GM19463 (cell line): ENCODE data around the gene OR2Z1.

Experiments used
- ATAC-seq: cut with Tn5 transposase; IDR thresholded peaks from one replicate; pipeline ENCODE4 v1.9.1; 2021; ENCODE audit warnings: mild to moderate bottlenecking, moderate library complexity; ENCODE audit not compliant: unreplicated experiment

OR2Z1 gene, protein sequence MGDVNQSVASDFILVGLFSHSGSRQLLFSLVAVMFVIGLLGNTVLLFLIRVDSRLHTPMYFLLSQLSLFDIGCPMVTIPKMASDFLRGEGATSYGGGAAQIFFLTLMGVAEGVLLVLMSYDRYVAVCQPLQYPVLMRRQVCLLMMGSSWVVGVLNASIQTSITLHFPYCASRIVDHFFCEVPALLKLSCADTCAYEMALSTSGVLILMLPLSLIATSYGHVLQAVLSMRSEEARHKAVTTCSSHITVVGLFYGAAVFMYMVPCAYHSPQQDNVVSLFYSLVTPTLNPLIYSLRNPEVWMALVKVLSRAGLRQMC

DNA sequence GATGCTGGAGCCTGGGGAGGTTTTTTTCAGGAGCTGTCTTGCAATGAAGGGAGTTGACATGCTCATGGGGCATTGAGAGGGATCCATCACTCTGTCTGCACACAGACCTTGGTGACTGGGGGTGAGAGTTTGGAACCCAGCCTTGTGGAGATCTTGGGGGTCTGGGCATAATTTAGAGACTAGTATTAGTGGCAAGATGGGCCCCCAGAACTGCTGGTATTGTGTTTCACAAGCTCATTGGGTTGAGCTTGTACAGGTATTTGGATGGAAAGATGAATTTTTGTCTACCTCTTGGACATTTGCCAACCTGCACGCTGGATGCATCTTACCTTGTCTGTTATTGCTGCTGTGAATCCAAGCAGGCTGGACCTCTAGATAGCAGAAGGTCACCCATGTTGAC is at the start of gene OR2Z1:
Gene OR2Z1 (plus strand): TSS at position 301 of the 400 bp plus-strand sequence. CDS start 9,395 bp downstream, outside the sequence.
- no peak for ATAC-seq

DNA sequence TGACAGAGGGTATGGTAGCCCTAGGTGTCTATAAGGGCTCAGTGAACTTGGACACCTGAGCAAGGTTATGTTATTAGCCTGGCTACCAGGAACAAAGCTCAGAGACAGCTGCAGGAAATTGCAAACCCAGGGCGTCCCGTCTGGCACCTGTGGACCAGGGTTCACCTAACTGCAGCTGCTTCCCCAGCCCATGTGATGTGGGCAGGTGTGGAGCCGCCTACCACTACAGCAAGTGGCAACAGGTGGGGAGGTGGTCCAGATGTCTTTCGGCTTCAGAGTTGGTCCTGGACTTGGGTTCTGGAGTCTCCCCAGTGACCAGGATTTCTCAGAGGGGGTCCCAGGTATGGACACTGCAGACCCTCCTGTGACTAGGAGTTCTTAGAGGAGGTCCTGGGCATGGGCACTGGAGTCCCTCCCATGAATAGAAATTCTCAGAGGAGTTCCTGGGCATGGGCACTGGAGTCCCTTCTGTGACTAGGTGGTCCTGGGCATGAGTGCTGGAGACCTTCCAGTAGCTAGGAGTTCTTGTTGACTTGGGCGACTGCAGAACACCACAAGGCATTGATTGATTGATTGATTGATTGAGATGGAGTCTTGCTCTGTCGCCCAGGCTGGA is 48.0 kb upstream of the OR2Z1 start:
- no peak for ATAC-seq

DNA sequence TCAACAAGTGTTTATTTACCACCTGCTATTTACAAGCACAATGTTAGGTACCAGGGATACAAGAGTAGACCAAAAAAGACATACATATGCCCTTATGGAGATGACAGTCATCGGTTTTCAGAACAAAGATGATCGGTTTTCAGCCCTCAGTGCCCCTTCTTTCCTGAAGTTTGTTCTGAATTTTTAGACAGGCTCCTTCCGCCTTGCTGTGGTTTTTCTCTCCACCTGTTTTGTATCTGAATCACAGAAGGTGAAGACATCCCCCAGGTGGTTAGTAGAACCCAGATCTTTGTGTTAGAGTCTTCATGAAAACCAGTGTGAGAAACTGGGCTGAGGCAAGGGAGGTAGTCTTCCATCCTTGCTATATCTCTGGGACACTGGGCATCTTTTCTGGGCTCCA is 46.4 kb upstream of the OR2Z1 start:
- no peak for ATAC-seq

DNA sequence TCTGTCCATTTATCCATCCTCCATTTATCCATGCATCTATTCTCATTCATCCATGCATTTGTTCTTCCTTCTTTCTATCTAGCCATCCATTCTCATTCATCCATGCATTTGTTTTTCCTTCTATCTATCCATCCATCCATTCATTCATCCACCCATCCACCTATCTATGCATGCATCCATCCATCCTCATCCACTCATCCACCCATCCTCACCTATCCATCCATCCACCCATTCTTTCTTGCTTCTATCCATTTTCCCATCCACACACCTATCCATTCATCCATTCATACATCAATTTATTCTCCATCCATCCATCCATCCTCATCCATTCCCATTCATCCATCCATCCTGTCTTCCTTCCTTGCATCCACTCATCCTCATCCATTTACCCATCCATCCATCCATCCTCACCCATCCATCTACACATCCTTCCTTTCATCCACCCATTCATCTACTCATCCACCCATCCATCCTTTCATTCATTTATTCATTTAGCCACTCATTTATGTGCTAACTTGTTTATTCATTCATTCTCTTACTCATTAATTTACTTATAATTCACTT is 43.1 kb upstream of the OR2Z1 start:
- no peak for ATAC-seq

DNA sequence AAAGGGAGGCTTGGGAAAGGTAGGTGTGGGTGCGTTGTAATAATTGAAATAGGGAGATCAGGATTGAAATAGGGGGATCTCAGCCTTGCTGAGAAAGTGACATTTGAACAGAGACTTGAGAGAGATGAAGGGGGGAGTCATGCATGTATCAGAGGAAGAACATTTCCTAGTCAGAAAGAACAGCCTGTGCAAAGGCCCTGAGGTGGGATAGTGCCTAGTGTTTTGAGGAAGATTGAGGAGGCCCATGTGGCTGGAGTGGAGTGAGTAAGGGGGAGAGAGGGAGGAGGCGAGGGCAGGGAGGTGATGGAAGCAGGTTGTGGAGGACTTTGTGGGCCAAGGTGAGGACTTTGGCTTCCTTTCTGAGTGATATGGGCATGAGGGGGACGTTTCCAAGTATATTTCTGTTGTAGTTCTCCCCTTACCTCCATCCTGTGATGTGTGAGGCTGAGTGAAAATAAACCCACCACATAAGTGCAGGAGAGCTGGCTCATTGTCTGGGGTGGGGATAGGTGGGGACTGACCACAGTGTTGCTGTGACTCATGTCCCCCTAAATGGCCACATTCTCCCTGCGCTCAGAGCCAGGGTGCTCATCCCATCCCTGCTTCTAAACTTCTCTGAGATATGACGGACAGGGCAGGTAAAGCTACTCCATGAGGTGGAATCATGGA is 40.6 kb upstream of the OR2Z1 start:
- ATAC-seq: no peak

DNA sequence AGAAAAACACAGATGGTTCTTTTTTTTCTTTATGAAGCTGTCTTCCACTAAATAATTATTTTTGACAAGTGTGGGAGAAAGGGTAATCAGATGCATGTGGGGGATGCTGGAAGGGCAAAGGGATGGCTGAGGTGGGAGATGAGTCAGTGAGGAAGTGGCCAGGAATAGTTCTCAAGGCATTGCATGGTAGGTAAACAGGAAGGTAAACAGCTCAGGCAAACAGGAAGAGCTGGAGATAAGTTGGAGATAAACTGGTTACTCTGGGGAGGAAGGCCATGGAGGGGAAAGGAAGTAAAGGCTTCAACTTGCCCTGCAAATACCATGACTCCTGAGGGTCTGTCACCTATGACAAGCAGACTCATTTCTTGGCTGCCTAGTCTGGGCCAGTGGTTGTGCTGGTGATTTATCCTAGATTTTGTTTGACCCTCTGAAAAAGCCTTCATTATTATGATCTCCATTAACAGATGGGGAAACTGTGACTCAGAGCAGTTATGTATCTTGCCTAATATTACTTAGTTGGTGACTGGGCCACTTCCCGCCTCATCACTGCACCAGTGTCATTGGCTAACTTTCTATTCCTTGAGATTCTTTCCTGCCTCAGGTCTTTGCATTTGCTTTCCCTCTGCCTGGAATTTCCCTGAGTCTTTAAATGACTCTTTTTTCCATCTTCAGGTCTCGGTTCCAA is 39.9 kb upstream of the OR2Z1 start:
- no peak for ATAC-seq

DNA sequence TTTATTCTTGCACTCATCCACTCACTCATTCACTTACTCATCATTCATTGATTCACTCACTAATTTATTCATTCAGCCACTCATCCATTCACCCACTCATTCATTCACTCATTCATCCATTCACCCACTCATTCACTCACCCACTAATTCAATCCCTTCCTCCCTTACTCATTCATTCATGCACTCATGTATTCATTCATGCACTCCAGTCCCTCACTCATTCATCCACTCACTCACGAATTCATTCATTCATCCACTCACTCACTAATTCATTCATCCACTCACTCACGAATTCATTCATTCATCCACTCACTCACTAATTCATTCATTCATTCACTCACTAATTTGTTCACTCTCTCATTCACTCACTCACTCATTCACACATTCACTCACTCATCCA is 39.0 kb upstream of the OR2Z1 start:
- ATAC-seq: no peak

DNA sequence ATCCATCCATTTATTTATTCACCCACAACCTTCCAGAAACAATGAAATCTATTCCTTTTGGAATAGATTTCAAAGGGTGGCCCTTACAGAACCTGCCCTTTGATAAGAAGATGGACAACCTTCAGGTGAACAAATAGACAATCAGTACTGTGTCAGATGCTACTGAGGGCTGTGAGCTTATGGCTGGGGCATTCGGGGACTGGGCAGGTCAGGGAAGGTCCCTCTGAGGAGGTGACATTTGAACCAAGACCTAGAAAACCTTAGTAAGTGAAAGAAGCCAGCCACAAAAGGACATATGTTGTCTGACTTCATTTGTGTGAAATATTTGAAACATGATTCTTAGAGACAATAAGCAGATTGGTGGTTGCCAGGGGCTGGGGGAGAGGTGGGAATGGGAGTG is 38.5 kb upstream of the OR2Z1 start:
- no peak for ATAC-seq

DNA sequence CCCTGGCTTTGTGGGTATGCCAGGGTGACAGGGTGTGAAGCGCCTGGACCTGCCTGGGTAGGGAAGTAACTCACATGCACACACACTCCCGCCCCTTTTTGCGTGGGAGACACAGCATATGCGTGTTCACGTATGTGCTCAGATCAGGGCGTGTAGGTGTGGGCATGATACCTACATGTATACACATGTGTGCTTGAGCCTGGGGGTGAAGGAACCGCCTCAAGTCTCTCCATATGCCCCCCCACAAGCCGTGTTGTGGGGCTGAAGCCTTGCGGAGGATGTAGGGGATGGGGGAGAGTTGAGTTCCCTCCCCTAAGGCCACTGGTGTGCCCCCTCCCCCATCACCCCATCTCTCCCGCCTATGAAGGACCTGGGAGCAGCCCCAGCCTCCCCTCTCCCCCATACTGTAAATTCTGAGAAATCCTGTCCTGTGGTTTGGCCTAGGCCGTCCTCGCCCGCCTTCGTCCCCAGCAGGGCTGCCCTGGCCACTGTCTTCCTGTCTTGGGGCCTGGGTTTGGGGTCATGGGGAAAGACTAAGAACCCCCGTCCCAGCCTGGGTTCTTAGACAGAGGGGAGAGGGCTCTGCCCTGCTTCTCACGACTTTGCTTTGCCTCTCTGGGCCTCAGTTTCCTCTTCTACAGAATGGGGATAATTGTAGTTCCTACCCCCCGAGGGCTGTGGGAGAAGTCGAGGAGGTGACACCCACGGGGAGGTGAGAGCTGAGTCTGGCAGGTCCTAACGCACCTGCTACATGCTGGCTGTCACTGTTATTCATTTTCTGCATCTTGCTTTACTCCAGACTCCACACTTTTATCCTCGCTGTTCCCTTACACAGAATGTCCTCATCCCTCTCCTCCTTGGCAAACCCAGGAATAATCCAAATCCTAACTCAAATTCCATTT is 37.2 kb upstream of the OR2Z1 start:
- ATAC-seq: no peak

DNA sequence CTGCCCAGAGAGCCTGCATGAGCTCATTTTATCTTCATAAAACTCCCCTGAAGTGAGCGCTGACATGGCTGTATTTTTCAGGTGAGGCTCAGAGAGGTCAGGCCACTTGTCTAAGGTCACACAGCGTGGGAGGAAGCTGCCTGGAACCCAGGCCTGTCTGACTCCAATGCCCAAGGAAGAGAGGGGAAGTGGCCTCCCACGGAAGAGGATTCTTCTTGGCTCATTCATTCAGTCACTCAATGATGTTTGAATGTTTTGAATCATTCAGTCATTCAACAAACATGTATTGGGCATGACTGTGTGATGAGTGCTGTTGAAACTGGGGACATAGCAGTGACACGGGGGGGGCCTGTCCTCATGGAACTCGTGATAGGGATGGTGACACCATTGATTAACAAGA is 34.9 kb upstream of the OR2Z1 start:
- no peak for ATAC-seq

DNA sequence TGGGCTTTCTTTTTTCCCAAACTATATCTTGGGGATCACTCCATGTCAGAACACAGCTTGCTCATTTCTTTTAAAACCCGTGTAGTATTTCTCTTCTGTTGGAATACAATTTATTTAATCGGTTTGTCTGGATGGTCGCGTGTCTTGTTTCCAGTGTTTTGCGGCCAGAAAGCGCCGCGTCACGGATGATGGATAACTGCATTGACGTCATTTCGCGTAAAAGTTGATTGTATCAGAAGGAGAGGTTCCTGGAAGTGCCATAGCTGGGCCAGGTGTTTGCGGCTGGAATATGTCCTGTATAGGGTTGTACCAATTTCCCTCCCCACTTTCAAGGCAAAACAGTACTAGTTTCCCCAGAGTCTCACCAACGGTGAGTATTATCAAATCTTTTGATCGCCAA is 32.5 kb upstream of the OR2Z1 start:
- ATAC-seq: no peak

DNA sequence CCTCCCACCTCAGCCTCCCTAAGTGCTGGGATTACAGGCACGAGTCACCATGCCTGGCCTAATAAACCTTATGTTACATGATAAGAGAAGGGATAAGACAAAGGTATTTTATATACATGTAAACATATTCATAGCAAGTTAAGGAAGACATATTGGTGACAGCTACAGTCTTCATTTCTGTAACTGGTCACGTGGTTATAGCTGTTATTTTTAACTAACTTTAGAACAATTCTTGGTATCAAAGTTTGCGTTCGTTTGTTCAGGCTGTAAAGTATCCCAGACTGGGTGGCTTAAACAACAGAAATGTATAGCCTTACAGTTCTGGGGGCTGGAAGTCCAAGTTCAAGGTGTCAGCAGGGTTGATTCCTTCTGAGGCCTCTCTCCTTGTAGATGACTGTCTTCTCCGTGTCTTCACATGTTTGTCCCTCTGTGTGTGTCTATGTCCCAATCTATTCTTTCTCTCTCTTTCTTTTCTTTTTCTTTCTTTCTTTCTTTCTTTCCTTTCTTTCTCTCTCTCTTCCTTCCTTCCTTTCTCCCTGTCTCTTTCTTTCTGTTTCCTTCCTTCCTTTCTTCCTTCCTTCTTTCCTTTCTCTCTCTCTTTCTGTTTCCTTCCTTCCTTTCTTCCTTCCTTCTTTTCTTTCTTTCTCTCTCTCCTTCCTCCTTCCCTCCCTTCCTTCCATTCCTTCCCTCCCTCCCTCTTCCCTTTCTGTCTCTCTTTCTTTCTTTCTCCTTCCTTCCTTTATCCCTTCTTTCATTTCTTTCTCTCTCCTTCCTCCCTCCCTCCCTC is 30.5 kb upstream of the OR2Z1 start:
- no peak for ATAC-seq

DNA sequence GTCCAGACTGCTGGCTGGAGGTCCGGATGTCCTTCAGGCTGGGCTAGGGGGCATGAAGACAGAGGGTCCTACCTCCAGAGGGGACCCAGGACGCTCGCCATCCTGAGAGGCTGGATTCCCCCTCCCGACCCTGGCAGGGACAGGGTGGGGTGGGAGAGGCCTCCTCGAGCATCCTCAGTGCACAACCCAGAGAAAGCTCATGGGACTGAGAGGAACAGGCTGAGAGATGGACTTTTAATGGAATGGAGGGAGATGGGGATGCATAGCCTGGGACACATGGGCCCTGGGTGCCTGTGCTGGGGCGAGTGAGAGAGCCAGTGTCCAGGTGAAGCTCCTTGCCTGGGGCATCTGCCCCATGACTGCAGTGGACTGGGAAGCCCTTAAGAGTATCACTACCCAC is 25.9 kb upstream of the OR2Z1 start:
- no peak for ATAC-seq

DNA sequence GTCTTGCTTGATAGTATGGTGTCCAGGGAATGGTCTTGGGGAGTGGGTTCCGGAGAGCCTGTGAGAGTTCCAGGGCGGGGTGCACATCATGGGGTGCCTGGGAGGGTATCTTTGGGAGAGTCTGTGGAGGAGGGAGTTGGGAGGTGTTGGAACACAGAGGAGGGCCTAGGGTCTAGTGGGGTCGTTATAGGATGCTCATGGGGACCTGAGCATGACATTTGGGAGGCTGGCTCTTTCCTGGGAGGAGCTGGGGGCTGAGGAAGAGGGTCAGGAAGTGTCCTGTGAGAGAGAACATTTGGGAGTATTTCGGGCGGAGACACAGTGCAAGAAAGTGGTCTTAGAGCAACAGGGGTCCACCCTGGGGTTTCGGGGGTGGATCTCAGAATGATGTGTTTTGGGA is 25.5 kb upstream of the OR2Z1 start:
- no peak for ATAC-seq

DNA sequence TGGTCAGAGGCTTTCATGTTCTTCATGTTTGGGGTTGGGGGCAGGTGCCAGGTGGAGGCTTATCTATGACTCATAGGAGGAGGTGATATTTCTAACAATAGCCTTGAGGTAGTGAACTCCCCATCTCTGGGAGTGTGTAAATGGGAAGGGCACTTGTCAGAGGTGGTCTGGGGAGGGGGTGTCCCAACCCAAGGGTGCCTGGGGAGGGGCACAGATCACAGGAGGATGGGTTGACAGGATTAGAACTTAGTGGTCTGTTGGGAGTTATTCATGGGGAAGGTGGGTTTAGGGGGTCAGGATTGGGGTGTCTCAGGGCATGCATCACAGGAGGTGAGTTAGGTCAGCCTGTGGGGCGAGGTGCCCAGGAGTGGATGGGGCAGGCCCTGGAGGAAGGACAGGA is 24.4 kb upstream of the OR2Z1 start:
- ATAC-seq: no peak

DNA sequence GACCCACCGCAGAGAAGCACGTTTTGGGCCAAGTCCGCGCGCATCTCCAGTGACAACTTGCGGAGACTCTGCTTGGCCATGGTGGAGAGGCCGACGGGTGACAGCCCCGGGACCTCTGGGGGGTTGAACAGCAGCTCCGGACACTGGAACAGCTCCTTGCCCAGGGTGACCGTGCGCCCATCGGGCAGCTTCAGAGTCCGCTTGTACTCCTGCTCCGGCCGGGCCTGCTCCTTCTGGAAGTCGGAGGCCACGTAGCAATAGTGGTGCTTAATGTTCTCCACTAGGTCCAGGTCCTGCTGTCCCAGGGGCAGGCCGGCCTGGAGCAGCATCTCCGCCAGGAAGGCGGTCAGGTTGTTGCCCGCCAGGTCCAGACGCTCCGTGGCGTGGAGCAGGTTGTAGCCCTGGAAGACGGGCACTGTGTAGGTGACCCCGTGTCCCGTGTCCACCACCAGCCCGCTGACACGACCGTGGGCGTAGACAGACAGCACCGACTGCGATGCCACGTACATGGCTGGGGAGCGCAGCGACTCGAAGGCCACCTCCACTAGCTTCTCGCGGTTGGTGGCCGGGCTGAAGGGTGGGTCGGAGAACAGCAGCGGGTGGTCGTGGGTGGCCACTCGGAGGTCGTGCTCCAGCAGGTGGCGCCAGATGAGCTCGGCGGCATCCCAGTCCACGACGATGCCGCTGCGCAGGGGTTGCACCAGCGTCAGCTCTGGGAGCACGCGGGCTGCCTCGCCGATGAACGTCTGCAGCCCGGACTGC is 23.6 kb upstream of the OR2Z1 start:
- no peak for ATAC-seq

DNA sequence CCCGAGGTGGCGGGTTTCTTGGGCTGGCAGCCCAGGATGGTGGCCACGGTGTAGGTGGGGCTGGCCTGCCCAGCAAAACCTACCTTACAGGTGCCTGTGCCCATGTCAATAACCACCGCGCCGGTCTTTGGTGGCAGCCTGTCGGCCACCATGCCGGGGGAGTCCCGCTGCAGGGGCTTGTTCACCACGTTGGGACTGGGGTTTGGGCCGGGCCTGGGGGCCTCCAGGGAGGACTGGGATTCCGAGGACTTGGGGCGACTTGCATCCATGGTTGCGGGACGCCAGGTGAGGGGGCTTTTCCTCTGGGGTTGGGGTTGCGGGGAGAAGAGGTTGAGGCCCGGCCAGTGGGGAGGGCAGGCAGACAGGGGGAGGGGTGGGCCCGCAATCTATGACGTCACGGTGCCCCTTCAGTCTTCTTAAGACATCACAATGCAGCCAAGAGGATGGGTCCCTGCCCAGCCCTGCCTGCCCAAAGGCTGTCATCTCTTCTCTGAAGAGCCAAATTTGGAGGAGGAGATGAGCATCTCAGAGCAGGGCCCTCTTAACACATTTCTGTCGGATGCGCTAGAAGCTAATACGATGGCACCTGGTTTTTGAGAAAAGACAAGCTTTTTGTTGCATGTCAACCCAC is 22.9 kb upstream of the OR2Z1 start, which contains the start of gene ACTL9:
Gene ACTL9 (minus strand): TSS at position 363 of the 631 bp plus-strand sequence. CDS start 94 bp downstream, at position 269.
- no peak for ATAC-seq

DNA sequence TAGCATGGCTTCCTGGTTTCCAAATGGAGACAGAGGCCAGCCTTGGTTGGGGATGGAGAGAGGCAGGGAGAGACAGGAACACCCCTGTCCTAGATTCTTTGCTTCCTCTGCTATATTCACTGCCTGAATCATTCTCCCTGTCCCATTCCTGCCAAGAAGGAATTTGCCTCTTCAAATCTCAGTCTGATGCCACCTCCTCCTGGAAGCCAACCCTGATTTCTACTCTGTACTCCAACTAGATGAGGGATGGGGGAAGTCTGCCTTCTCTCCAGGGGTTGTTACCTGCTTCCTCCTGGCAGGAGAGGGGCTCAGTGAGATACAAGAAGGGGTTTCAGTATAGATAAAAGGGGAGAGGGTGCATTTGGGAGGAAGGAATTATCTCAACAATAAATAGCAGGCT is 21.5 kb upstream of the OR2Z1 start:
- no peak for ATAC-seq
